ENCODE measurements around the gene DDOST. TPM values are rescaled to one million over a fixed set of nuclear protein-coding genes. Genes with fewer than 3 reads are reported as not detected.

The DDOST gene
- total and polyA plus RNA-seq, 2 experiments from 2014 or later, result 176 to 326 TPM

DNA sequence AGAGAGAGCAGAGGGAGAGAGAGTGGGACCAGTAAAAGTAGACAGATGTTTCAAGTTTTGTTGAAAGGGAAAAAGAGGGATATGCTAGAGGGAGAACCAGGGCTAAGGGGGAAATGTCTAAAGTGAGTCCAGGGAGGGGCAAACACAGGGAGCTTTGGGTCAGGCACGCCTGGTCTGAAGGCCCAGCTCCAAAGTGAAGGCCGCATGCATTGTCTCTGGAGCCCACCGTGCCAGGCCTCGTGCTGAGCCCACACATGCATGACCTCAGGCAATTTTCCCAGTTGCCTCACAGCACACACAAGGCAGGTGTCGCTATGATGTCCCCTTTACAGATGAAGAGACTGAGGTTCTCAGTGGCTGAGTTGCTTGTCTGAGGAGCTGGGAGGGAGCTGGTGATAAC is 40.7 kb upstream of the DDOST start:
- H3K4me1 ChIP-seq (ENCODE audit: low read depth), result no peaks in the 10 kb centered on the region
- no peaks in the 10 kb centered on the region for H3K27me3 ChIP-seq
- no peak for DNase-seq (ENCODE audit: low read depth in 1 of 2, low spot score in 1 of 2)
- TF ChIP-seq, protein P1, sequence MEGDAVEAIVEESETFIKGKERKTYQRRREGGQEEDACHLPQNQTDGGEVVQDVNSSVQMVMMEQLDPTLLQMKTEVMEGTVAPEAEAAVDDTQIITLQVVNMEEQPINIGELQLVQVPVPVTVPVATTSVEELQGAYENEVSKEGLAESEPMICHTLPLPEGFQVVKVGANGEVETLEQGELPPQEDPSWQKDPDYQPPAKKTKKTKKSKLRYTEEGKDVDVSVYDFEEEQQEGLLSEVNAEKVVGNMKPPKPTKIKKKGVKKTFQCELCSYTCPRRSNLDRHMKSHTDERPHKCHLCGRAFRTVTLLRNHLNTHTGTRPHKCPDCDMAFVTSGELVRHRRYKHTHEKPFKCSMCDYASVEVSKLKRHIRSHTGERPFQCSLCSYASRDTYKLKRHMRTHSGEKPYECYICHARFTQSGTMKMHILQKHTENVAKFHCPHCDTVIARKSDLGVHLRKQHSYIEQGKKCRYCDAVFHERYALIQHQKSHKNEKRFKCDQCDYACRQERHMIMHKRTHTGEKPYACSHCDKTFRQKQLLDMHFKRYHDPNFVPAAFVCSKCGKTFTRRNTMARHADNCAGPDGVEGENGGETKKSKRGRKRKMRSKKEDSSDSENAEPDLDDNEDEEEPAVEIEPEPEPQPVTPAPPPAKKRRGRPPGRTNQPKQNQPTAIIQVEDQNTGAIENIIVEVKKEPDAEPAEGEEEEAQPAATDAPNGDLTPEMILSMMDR (IDR thresholded peaks at IDR 0.05; ENCODE audit: low read depth, low read length), result no peak
- no peak overlapping the region for H3K27ac ChIP-seq
- H3K36me3 ChIP-seq, result no peaks in the 10 kb centered on the region
- no peak overlapping the region for H3K4me3 ChIP-seq
- no peaks in the 10 kb centered on the region for H3K9me3 ChIP-seq (ENCODE audit: low read depth)

GRCh38 chr1:20701446-20701845 is 40.3 kb upstream of the DDOST start:
- TF ChIP-seq, protein P1 (IDR thresholded peaks at IDR 0.05; ENCODE audit: low read depth, low read length), result no peak
- Histone ChIP-seq H3K9me3 (ENCODE audit: low read depth) (no peaks in the 10 kb centered on the region), H3K27me3 (no peaks in the 10 kb centered on the region), H3K4me1 (ENCODE audit: low read depth) (no peaks in the 10 kb centered on the region), H3K36me3 (no peaks in the 10 kb centered on the region), H3K4me3 (no peak overlapping the region), H3K27ac (no peak overlapping the region)
- no peak for DNase-seq (ENCODE audit: low read depth in 1 of 2, low spot score in 1 of 2)

- H3K27ac ChIP-seq, result no peak overlapping the region
- TF ChIP-seq, protein P1 (IDR thresholded peaks at IDR 0.05; ENCODE audit: low read depth, low read length), result no peak
- H3K36me3 ChIP-seq, result no peaks in the 10 kb centered on the region
- no peak for DNase-seq (ENCODE audit: low read depth in 1 of 2, low spot score in 1 of 2)
- no peaks in the 10 kb centered on the region for H3K9me3 ChIP-seq (ENCODE audit: low read depth)
- no peaks in the 10 kb centered on the region for H3K4me1 ChIP-seq (ENCODE audit: low read depth)
- no peaks in the 10 kb centered on the region for H3K27me3 ChIP-seq
- H3K4me3 ChIP-seq, result no peak overlapping the region
Observed at GRCh38 chr1:20700636-20701215, 39.6 kb upstream of the DDOST start.

DNA sequence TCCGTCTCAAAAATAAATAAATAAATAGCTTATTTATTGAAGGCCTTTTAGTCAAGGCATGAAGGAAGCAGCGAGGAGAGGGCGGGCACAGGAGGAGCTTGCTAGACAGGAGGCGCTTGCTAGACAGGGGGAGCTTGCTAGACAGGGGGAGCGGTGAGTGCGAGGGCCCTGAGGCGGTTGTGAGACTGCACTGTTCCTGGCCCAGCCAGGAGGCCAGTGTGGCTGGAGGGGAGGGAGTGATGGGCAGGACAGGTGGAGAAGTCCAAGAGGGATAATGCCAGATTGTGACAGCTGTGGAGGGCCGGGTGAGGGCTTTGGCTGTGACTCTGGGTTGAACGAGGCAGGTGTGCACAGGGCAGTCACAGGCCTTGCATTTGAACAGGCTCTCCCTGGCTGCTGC is 38.4 kb upstream of the DDOST start:
- H3K9me3 ChIP-seq (ENCODE audit: low read depth), result no peaks in the 10 kb centered on the region
- no peak overlapping the region for H3K27ac ChIP-seq
- DNase-seq (ENCODE audit: low read depth in 1 of 2, low spot score in 1 of 2), result no peak
- no peaks in the 10 kb centered on the region for H3K4me1 ChIP-seq (ENCODE audit: low read depth)
- H3K4me3 ChIP-seq, result no peak overlapping the region
- H3K27me3 ChIP-seq, result no peaks in the 10 kb centered on the region
- TF ChIP-seq, protein P1 (IDR thresholded peaks at IDR 0.05; ENCODE audit: low read depth, low read length), result no peak
- no peaks in the 10 kb centered on the region for H3K36me3 ChIP-seq

- no peaks in the 10 kb centered on the region for H3K27me3 ChIP-seq
- DNase-seq (ENCODE audit: low read depth in 1 of 2, low spot score in 1 of 2), result peak in 1 of 2 donors; percentile 19
- H3K9me3 ChIP-seq (ENCODE audit: low read depth), result no peaks in the 10 kb centered on the region
- H3K36me3 ChIP-seq, result no peaks in the 10 kb centered on the region
- no peak overlapping the region for H3K4me3 ChIP-seq
- H3K27ac ChIP-seq, result no peak overlapping the region
- no peaks in the 10 kb centered on the region for H3K4me1 ChIP-seq (ENCODE audit: low read depth)
- TF ChIP-seq, protein P1 (IDR thresholded peaks at IDR 0.05; ENCODE audit: low read depth, low read length), result no peak
Observed at GRCh38 chr1:20698195-20698910, 37.2 kb upstream of the DDOST start.
